T47D (cell line): ENCODE data around the gene KCNH2.
"Not testable (repeated sequence)": the region's sequence is repeated elsewhere in the genome, so short reads cannot be mapped to it uniquely, and the experiment has no call there.

Experiments
- DNase-seq, 2 experiments: peaks; one replicate each; pipeline versions ENCODE4 v3.0.0 to v3.0.0-alpha.2; 2011 to 2012; ENCODE audit warnings: low read depth in 1 of 2, low spot score in 1 of 2
- JUND ChIP-seq: IDR thresholded peaks from 2 replicates; pipeline ENCODE4 v1.6.1; 2012; ENCODE audit warnings: low read depth
- in situ Hi-C: cut with HindIII; loops from 2 replicates; pipeline ENCODE4 v1.10.0; 2016; ENCODE audit warnings: low sequenced_read_pairs, low pct_unique_long_range_greater_than_20kb

KCNH2 gene

DNA sequence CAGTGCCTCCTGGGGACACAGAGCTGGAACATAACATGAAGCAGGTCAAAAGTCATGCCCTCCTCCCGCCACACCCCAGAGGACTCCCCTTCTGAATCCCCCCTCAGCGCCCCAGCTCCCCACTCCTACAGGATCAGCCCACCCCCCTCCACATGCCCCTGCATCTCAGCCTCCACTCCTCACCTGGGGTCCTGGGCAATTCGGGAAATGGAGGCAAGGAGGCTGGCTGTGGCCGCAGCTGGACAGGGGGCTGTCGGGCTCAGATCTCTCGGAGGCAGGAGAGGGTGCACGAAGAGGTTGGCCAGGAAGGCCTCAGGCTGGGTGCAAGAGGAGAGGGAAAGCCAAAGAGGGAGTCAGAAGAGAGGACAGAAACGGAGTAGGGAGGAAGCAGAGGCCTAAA is 38.4 kb upstream of the KCNH2 start:
- DNase-seq = no peak
- no peak for TF ChIP-seq JUND
- in situ Hi-C loops = no loop called here

DNA sequence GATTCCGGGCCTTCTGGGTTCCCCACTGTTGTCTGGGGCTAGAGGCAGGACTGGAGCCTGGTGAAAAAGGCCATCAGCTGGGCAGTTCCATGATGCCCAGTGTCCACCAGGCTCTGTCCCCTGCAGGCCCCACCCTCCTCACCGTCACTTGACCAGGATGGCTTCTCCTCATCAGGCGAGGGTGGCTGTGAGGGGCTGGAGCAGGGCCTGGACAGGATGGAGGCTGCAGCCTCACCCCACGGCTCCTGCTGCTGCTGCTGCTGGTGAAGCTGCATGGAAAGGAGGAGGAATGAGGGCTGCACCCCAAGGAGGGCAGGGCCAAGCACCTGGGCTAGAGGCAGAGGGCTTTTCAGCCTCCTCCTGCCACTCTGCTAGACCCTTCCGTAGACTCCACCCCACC is 37.8 kb upstream of the KCNH2 start:
- DNase-seq = no peak
- in situ Hi-C loops = no loop called here
- no peak for TF ChIP-seq JUND

DNA sequence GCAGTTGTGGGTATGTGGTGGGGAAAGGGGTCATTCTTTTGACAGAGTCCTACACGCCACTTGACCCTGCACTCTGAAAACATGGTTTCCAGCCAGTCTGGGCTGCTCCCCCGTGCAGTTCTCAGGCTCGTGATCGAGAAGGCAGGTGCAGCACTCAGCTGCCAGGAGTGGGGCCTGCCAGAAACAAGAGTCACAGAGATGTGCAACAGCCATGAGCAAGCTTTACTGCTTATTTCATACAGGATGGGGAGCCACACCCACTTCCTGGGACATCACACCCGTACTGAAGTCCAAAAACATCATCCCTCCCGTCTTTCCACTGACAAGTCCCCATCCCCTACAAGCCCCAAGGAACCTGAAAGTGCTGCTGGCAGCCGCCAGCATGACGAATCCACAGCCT is 36.8 kb upstream of the KCNH2 start:
- no peak for DNase-seq
- no peak for TF ChIP-seq JUND
- in situ Hi-C loops = no loop called here

DNA sequence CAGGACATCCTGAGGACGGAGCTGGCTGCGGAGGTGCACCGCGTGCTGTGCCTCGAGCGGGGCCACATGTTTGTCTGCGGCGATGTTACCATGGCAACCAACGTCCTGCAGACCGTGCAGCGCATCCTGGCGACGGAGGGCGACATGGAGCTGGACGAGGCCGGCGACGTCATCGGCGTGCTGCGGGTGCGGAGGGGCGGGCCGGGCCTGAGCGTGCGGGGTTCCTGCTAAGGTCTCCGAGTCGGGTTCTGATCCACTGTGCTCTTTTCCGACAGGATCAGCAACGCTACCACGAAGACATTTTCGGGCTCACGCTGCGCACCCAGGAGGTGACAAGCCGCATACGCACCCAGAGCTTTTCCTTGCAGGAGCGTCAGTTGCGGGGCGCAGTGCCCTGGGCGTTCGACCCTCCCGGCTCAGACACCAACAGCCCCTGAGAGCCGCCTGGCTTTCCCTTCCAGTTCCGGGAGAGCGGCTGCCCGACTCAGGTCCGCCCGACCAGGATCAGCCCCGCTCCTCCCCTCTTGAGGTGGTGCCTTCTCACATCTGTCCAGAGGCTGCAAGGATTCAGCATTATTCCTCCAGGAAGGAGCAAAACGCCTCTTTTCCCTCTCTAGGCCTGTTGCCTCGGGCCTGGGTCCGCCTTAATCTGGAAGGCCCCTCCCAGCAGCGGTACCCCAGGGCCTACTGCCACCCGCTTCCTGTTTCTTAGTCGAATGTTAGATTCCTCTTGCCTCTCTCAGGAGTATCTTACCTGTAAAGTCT is 35.8 kb upstream of the KCNH2 start:
- no peak for TF ChIP-seq JUND
- in situ Hi-C loops = no loop called here
- no peak for DNase-seq

DNA sequence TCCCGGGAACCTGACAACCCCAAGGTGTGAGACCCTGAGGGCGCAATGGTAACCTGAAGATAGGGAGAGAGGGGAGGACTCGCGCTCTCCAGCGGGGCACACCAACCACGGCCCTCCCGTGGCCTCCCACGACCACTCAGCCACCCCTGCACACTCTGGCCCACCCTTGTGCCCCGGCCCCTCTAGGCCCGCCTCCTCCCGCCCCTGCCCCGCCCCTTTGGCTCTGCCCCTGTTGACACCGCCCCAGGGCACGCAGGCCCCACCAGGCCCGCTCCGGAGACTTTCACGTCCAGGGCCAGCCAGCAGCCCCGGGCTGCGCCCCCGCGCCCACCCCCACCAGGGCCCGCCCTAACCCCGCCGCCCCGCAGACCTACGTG is 35.2 kb upstream of the KCNH2 start:
- in situ Hi-C loops = no loop called here
- no peak for DNase-seq
- TF ChIP-seq JUND = no peak

DNA sequence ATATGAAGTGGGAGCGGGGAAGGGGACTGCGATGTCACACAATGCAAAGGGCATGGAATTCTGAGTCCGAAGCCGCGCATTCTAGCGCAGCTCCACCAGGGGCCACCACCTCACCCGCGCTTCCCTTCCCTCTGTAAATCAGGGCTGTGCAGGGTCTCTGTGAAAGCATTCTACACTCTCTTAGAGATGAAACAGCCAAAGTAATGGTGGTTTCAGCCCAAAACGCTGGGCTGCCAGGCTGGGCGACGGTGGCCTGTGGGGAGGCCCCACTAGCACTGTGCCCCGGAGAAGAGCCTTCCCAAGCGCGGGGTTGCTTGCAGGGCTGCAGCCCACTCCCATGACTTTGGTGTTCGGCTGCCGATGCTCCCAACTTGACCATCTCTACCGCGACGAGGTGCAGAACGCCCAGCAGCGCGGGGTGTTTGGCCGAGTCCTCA is 34.8 kb upstream of the KCNH2 start:
- in situ Hi-C loops = no loop called here
- TF ChIP-seq JUND = no peak
- peak; percentile 41 to 42 for DNase-seq

DNA sequence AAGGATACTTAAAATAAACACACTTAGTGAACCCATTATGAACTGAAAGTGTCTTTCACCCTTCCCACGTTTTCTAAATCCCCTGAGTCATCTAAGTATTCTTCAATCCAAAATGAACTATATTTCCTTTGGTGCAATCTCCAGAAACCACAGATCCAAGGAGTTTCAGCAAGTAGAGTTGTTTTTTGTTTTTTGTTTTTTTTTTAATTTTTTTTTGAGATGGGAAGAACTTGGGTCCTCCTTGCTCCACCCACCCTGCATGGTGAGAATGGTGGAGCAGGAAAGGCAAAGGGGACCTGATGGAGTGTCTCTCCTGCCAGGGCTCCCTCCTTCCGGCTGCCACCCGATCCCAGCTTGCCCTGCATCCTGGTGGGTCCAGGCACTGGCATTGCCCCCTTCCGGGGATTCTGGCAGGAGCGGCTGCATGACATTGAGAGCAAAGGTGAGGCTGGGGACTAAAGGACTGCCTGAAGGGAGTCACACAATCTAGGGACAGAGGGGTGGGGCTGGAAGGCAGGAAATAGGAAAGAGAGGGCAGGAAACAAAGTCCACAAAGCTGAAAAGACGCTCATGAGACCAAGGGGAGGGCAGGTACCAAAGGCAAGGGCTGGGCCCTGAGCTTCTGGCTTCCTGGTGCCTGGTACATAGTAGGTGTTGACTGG is 34.0 kb upstream of the KCNH2 start:
- no peak for DNase-seq
- TF ChIP-seq JUND = no peak
- in situ Hi-C loops = no loop called here

DNA sequence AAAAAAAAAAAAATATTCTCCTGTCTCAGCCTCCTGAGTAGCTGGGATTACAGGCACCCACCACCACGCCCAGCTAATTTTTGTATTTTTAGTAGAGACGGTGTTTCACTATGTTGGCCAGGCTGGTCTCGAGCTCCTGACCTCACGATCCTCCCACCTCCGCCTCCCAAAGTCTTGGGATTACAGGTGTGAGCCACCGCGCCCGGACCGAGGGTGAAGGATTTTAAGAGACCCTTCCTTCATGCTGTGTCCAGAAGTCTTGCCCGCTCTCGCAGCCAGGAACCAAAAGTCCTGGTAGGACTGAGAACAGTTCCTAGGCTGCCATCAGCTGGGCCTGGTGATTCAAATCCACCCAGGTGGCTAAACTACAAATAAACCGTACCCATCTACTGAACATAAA is 33.5 kb upstream of the KCNH2 start:
- DNase-seq = not testable (repeated sequence)

DNA sequence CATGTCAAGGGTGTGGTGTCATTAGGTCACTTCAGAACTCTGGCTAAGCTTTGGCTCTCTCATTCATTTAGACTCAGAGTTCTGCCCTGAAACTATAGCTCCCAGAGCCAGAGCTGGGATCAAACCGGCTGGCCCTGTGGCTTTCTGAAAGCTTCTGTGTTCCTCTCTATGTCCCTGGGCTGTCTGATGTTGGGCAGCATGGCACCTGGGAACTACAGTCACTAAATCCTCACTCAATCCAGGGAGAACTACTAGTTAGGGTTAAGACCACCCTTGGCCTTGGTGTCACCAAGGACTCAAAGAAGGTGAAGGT is 32.9 kb upstream of the KCNH2 start:
- TF ChIP-seq JUND = no peak
- no peak for DNase-seq
- in situ Hi-C loops = no loop called here

More for the DNA sequence above, 33.5 kb upstream of the KCNH2 start:
- in situ Hi-C loops = not testable (repeated sequence)

DNA sequence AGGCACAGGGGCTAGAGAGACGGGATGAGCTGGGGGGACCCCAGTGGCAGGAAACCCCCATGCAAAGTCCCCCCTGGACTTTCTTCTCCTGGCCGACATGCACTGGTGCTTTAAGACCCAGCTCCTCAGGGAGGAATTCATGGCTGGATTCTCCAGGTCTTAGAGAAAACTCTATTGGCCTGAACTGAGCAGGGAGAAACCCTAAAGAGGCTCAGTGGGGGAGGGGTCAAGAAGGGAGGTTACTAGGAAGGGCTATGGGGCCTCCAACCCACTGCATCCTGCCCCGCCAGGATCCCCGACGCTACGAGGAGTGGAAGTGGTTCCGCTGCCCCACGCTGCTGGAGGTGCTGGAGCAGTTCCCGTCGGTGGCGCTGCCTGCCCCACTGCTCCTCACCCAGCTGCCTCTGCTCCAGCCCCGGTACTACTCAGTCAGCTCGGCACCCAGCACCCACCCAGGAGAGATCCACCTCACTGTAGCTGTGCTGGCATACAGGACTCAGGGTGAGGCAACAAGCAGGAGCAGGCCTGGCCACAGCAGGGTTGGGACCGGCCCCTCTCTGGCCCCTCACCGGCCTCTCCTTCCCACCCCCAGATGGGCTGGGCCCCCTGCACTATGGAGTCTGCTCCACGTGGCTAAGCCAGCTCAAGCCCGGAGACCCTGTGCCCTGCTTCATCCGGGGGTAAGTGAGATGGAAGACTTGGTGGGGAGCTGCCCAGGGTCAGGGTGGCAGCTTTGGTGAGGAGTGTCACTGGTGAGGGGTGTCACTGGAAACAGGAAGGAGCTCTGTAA is 32.4 kb upstream of the KCNH2 start:
- in situ Hi-C loops = no loop called here
- DNase-seq = no peak
- no peak for TF ChIP-seq JUND

DNA sequence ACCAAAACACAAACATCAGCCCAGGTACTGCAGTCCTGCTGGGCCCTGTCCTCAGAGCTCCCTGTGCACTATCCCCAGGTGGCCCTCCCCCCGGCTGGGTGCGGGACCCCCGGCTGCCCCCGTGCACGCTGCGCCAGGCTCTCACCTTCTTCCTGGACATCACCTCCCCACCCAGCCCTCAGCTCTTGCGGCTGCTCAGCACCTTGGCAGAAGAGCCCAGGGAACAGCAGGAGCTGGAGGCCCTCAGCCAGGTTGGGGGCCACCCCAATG is 31.9 kb upstream of the KCNH2 start:
- in situ Hi-C loops = no loop called here
- no peak for TF ChIP-seq JUND
- no peak for DNase-seq

DNA sequence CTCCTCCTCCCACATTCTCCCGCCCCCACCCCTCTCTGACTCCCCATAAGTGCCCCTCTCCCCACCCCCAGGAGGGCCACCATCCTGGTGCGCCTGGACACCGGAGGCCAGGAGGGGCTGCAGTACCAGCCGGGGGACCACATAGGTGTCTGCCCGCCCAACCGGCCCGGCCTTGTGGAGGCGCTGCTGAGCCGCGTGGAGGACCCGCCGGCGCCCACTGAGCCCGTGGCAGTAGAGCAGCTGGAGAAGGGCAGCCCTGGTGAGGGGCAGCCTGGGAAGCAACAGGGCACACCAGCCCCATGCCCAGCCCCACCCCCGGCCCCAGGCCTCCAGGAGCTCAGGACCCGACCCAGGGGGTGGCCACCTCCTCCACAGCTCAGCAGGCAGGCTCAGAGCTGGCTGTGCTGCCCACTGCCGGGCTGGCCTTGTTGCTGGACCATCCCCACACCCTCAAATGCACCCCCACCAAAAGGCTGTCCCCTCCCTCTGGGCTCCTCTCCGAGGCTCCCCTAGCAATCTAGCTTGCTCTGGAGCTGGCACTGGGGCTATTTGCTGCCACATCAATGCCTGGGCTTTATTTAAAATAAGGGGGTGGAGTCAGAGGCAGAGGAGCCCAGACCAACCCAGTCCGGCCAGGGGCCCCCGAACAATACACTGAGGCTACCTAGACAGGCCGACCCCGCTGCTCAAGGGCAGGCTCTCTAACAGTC is 31.4 kb upstream of the KCNH2 start:
- in situ Hi-C loops = no loop called here
- DNase-seq = no peak
- no peak for TF ChIP-seq JUND
